Activated CD4-positive, alpha-beta T cell treated with anti-CD3 and anti-CD28 coated beads, Interleukin-2, amount 50 U/mL, for 24 hours (primary cell): ENCODE data around the gene KIF17.
"Not testable (repeated sequence)": the region's sequence is repeated elsewhere in the genome, so short reads cannot be mapped to it uniquely, and the experiment has no call there.

Source experiments
- DNase-seq, 2 donors: peaks; one replicate each; pipeline ENCODE4 v3.0.0-alpha.2; 2020; ENCODE audit warnings: low read depth in 1 of 2, low spot score in 1 of 2

KIF17 gene

GRCh38 chr1:20727746-20728316, 10.0 kb upstream of the KIF17 start:
- no peak for DNase-seq

DNA sequence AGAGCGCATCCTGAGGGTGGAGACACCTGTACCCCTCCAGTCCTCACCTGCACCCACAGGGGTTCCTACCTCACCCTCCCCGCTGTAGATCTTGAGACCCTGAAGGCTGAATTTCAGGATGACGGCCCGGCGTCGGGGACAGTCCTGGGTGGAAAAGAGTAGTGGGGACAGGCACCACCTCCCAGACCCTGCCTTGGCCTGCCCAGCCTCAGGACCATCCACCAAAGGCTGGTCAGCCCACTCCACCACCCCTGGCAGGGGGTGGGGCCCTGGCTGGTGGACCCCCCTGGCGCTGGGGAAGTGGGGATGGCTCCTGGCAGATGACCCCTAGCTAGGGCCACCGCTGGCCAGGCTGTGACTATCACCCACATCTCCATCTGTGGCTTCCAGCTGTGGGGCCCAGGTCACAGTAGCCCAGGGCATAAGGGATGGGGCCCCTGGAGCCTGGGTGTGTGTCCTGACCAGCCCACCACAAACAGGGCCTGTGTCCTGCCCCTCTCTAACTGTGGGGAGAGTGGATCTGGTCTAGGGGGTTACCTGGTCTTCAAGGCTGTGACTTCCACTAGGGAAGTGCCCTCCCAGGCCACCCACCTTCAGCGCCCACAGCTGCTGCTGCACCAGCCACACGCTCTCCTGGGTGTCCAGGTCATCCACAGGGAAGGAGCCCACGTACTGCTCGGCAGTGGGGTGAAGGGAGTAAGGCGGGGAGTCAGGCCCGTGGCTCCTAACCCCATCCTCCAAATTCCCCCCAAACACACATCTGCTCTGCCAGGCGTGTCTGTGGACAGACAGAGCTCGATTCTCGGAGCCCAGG, 9.3 kb upstream of the KIF17 start:
- no peak for DNase-seq

GRCh38 chr1:20726118-20726911, 8.5 kb upstream of the KIF17 start:
- DNase-seq = no peak

- no peak for DNase-seq
Observed at GRCh38 chr1:20725189-20726117, 7.6 kb upstream of the KIF17 start.

DNA sequence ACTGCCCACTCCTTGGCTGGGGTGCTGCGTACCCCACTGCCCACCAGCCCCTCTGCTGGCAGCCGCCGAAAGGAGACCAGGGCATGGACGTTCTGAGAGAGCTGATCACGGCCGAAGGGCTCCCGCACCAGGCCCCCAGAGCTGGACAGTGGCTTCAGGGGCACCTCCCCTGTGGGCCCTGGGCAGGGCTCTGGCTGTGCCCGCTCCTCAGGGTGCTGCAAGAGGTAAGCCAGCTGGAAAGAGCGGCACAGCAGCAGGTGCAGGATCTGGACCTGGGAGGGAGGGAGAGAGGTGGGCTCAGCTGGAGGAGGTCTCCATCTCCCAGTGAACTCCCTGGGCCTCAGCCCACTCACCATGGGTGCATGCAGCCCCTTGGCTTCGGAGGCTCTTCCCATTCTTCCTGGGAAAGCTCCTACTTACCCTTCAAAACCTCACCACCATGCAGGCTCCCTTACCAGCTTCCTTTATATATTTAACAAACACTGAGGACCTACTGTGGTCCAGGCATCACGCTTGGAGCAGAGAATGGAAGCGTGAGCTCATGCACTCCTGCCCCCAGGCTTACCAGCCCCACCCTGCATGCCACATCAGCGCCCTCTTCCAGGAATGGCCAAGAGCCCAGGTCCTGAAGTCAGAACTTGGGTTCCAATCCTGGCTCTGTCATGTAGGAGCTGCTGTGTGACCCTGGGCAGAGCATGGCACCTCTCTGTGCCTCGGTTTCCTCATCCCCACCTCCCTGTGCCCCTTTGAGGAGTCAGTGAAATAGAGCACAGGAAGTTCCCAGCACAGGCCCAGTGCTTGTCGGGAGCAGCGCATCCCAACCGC, 6.8 kb upstream of the KIF17 start:
- DNase-seq = no peak

DNA sequence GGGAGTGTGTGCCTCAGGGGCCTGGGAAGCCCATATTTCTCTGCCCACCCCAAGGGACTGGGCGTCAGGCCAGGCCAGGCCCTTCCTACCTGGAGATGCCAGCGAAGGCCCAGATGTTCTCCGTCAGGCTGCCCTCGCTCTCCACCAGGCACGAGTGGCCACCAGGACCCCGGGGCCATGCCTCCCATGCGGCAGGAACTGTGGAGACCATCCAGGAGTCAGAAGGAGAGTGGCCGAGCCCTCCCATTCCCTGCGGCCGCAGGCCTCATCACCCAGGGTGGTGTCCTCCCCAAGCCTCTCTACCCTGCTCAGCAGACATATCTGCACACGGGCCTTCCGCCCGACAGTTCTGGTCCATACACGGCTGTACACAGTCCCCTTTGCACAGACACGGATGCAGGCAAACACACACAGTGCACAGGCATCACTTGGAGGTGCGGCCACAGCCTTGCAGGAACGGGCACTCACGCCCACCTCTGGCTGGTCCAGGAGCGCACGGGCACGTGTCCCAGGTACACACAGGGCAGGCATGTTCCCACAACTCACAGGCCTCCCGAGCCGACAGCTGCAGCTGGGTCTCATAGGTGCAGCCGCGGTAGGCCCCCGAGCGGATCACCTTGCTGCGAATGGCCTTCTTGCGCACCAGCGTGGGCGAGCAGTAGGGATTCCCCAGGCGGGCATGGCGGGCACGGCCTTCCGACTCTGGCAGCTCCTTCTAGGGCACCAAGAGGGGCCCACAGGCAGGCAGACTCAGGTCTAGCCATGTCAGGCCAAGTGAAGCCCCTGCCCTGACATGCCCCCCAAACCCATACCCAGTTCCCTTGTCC, 5.9 kb upstream of the KIF17 start:
- DNase-seq = no peak

DNA sequence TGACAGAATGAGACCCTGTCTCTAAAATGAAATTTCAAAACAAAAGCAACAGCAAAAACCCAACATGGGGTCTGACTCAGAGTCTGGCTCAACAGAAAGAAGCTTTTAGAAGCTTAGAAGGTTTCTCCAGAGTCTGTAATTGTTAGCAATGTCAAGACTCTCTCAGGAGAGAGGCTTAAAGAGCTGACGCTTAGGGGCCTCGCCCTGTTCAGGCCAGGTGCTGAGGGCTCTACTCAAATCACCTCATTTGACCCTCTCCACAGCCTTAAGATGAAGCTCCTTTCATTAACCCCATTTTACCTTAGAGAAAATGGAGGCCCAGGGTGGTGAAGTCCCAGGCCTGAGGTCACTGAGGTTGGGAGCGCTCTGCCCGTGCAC, 5.3 kb upstream of the KIF17 start:
- no peak for DNase-seq

GRCh38 chr1:20721117-20722061, 3.6 kb upstream of the KIF17 start:
- DNase-seq = no peak

DNA sequence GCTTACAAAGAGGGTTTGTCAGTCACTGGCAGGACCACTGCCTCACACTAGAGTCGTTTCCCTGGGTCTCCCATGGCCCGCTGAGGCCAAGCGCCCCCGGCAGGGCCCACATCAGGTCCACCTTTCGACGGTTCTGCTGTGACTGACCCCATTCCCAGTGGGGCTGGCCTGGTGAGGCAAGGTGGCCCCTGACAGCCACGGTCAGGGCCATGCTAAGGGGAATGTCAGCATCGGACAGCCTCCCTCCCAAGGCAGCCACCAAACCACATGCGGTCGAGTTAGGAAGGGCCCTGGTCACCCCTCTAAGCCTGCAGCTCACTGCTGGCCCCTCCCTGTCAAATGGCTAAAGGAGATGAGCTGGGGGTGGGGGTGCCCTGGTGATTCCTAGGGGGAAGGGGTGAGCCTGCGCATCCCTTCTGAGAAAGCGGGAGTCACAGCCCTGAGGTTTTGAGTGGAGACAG, 2.9 kb upstream of the KIF17 start:
- no peak for DNase-seq

DNA sequence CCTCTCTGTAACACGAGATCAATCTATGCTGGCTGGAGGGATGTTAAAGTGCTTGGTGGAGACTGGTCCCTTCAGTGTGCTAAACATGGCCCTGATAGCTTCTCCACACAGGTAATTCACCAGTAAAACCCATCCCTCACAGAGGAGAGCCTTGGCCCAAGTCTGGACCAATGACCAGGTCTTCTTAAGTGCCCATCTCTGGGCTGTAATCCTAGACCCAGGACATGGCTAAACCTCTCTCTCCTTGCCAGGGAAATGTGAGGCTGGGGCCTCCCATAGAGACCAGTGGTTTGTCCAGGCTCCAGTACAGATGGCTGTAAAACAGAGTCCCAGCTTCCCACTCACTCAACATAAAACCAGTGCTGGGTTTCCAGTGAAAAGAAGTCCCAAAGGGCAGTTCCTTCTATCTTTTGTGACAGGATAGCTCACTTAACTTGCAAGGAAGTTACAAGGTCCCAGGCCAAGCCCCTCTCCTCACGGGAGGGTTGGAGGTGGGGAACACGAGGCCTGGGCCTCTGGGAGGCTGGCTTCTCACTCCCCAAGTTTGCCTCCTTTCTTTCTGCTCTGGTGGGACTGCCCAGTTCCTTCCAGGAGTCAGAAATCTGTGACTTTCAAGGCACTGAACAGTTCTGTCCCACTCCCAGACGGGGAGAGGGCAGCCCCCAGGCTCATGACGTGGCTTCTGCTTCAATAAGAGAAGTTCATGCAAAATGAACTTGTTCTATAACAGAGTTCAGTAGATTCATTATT, 2.2 kb upstream of the KIF17 start:
- no peak for DNase-seq

DNA sequence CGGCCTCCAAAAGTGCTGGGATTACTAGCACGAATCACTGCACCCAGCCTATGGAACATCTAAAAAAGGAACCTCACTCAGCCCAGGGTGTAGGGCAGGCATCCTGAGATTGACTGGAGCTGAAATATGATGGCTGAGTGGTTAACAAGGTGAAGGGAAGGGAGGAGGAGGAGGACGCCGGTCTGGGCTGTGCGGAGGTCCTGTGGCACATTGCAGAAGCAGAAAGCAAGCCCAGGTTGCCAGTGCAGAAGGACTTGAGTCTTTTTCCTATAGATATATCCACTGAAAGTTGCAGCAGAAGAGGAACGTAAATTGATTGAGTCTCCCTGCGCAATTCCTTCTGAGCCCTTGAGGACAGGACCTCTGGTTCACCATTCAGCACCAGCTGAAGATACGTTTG, 1.5 kb upstream of the KIF17 start:
- DNase-seq = no peak

- DNase-seq = not testable (repeated sequence)
Observed at GRCh38 chr1:20718343-20718882, 606 bp upstream of the KIF17 start.

DNA sequence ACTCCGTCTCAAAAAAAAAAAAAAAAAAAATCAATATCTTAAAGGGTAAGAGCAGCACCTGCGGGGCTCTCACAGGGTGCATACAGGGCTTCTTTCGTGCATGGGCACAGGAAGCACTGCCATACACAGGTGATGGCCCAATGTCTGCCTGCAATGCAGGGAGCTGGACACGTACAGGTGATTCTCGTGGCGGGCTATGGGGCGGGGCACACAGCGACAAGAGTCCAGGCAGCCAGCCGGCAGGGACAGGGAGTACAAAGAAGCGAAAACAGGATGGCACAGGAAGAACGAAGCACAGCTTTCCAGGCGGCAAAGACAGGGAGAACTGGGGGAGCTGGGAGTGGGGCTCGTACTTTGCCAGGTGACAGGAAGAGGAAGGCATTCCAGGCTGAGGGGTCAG, 1.6 kb downstream of the KIF17 start:
- DNase-seq = no peak

- no peak for DNase-seq
Observed at GRCh38 chr1:20715406-20715805, 2.4 kb downstream of the KIF17 start.

DNA sequence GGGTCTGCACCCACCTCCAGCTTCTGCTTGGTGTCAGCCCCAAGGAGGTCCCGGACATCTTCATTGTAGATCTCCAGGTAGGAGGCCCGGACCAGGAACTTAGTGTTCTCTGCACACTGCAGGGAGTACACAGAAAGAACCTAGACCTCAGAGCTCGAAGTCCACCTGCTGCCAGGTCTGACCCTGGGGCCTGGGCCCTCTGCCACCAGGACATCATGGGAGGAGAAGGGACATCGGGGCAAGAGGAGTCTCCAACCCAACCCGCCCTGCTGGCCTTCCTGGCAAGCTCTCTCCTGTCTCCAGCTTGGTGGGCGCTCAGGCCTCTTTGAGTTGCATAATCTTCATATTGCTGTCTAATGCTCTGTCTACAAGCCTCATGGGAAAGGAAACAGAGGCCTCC, 4.4 kb downstream of the KIF17 start:
- DNase-seq = no peak

- DNase-seq = no peak
Observed at GRCh38 chr1:20712215-20712577, 5.6 kb downstream of the KIF17 start.
